ACC112 (cell line): ENCODE data around the gene TERF2IP.

ENCODE experiments used
- H2AFZ ChIP-seq: fragments of 200-600 bp; sonication (generic); one replicate; pipeline ENCODE4 v1.6.0; 2017; ENCODE audit warnings: antibody characterized with exemption, low read length; ENCODE audit not compliant: unreplicated experiment
- H3K27ac ChIP-seq: fragments of 200-600 bp; sonication (generic); 2 replicates; pipeline ENCODE4 v1.5.1; 2014; ENCODE audit warnings: low read depth, mild to moderate bottlenecking, antibody characterized with exemption, low read length, moderate library complexity
- H3K27me3 ChIP-seq: fragments of 200-600 bp; sonication (generic); 2 replicates; pipeline ENCODE4 v1.6.1; 2014; ENCODE audit warnings: mild to moderate bottlenecking, antibody characterized with exemption, low read length, moderate library complexity, mixed read lengths; ENCODE audit not compliant: insufficient read depth
- H3K36me3 ChIP-seq: fragments of 200-600 bp; sonication (generic); 2 replicates; pipeline ENCODE4 v1.6.1; 2016; ENCODE audit warnings: mild to moderate bottlenecking, antibody characterized with exemption, low read length, moderate library complexity, mixed read lengths; ENCODE audit not compliant: insufficient read depth
- H3K4me1 ChIP-seq: fragments of 200-600 bp; sonication (generic); one replicate; pipeline ENCODE4 v1.6.1; 2016; ENCODE audit warnings: low read length, mixed read lengths; ENCODE audit not compliant: insufficient read depth, unreplicated experiment, control insufficient read depth
- H3K4me3 ChIP-seq: fragments of 200-600 bp; sonication (generic); 2 replicates; pipeline ENCODE4 v1.5.1; 2014; ENCODE audit warnings: mild to moderate bottlenecking, low read depth, low read length
- H3K79me2 ChIP-seq: fragments of 200-600 bp; sonication (generic); one replicate; pipeline ENCODE4 v1.6.0; 2016; ENCODE audit warnings: low read length; ENCODE audit not compliant: control insufficient read depth, unreplicated experiment, insufficient read depth

TERF2IP gene

GRCh38 chr16:75635036-75635435 lies 12.5 kb upstream of the TERF2IP start:
- Histone ChIP-seq H3K4me1 (no peaks in the 10 kb centered on the region), H3K27ac (no peak overlapping the region), H3K27me3 (no peaks in the 10 kb centered on the region), H3K79me2 (peaks cover 5% of the 10 kb centered on the region), H2AFZ (no peak overlapping the region), H3K36me3 (peaks cover 68% of the 10 kb centered on the region), H3K4me3 (no peak overlapping the region)

- Histone ChIP-seq H3K27me3 (no peaks in the 10 kb centered on the region), H3K36me3 (peaks cover 58% of the 10 kb centered on the region), H3K4me1 (no peaks in the 10 kb centered on the region), H3K27ac (no peak overlapping the region), H3K4me3 (no peak overlapping the region), H3K79me2 (peaks cover 46% of the 10 kb centered on the region), H2AFZ (no peak overlapping the region)
Measured at GRCh38 chr16:75640598-75640997, 7.0 kb upstream of the TERF2IP start.

GRCh38 chr16:75644240-75645012 lies 3.1 kb upstream of the TERF2IP start:
- peaks cover 75% of the 10 kb centered on the region for H3K79me2 ChIP-seq
- no peak overlapping the region for H3K4me3 ChIP-seq
- peaks cover 7% of the 10 kb centered on the region for H3K4me1 ChIP-seq
- no peak overlapping the region for H2AFZ ChIP-seq
- no peak overlapping the region for H3K27ac ChIP-seq
- H3K27me3 ChIP-seq, result no peaks in the 10 kb centered on the region
- H3K36me3 ChIP-seq, result peaks cover 41% of the 10 kb centered on the region

- Histone ChIP-seq H2AFZ (peak overlapping the region; percentile 81), H3K4me3 (peak overlapping the region; percentile 91), H3K27ac (peak overlapping the region; percentile 39), H3K4me1 (peaks cover 21% of the 10 kb centered on the region), H3K79me2 (peaks cover 95% of the 10 kb centered on the region), H3K36me3 (peaks cover 21% of the 10 kb centered on the region), H3K27me3 (no peaks in the 10 kb centered on the region)
Measured at GRCh38 chr16:75647112-75647491, 471 bp upstream of the TERF2IP start.

- Histone ChIP-seq H3K27me3 (no peaks in the 10 kb centered on the region), H3K36me3 (peaks cover 13% of the 10 kb centered on the region; the same call in 1 of the 2 replicates), H3K27ac (peak overlapping the region; percentile 76), H2AFZ (peak overlapping the region; percentile 98), H3K4me3 (peak overlapping the region; percentile 91), H3K4me1 (peaks cover 28% of the 10 kb centered on the region), H3K79me2 (peaks cover 95% of the 10 kb centered on the region)
Measured at GRCh38 chr16:75648265-75649076, 898 bp downstream of the TERF2IP start.

- Histone ChIP-seq H3K36me3 (peaks cover 26% of the 10 kb centered on the region), H3K4me3 (no peak overlapping the region), H2AFZ (no peak overlapping the region), H3K4me1 (peaks cover 21% of the 10 kb centered on the region), H3K27ac (no peak overlapping the region), H3K27me3 (no peaks in the 10 kb centered on the region), H3K79me2 (peaks cover 48% of the 10 kb centered on the region)
Measured at GRCh38 chr16:75653922-75654321, 6.3 kb downstream of the TERF2IP start.

GRCh38 chr16:75658175-75658574 lies 10.6 kb downstream of the TERF2IP start:
- H3K36me3 ChIP-seq, result peaks cover 26% of the 10 kb centered on the region

GRCh38 chr16:75660321-75660720 lies 12.7 kb downstream of the TERF2IP start:
- Histone ChIP-seq H3K27me3 (no peaks in the 10 kb centered on the region), H3K27ac (no peak overlapping the region), H3K36me3 (peaks cover 19% of the 10 kb centered on the region), H2AFZ (no peak overlapping the region), H3K4me1 (no peaks in the 10 kb centered on the region), H3K4me3 (no peak overlapping the region), H3K79me2 (no peaks in the 10 kb centered on the region)

More at GRCh38 chr16:75658175-75658574, 10.6 kb downstream of the TERF2IP start:
- Histone ChIP-seq H3K27me3 (no peaks in the 10 kb centered on the region), H3K79me2 (peaks cover 7% of the 10 kb centered on the region), H2AFZ (no peak overlapping the region), H3K4me3 (no peak overlapping the region), H3K27ac (no peak overlapping the region), H3K4me1 (peaks cover under 1% of the 10 kb centered on the region)

GRCh38 chr16:75660726-75661302 lies 13.2 kb downstream of the TERF2IP start:
- Histone ChIP-seq H3K4me3 (no peak overlapping the region), H3K4me1 (no peaks in the 10 kb centered on the region), H3K27ac (no peak overlapping the region), H2AFZ (no peak overlapping the region), H3K36me3 (peaks cover 16% of the 10 kb centered on the region), H3K79me2 (no peaks in the 10 kb centered on the region), H3K27me3 (no peaks in the 10 kb centered on the region)

GRCh38 chr16:75667503-75667902 lies 19.9 kb downstream of the TERF2IP start:
- Histone ChIP-seq H2AFZ (no peak overlapping the region), H3K36me3 (no peaks in the 10 kb centered on the region), H3K27me3 (no peaks in the 10 kb centered on the region), H3K4me1 (no peaks in the 10 kb centered on the region), H3K4me3 (no peak overlapping the region), H3K27ac (no peak overlapping the region), H3K79me2 (no peaks in the 10 kb centered on the region)
